Natural killer cell (primary cell): ENCODE data around the gene ST6GAL1. TPM values are rescaled to one million over a fixed set of nuclear protein-coding genes. Genes with fewer than 3 reads are reported as not detected.
A peak's percentile ranks its signal among the peaks of the same experiment; 100 is the strongest.

Experiments
- ATAC-seq, 3 donors: fragments of 150-1000 bp in 2 of 3; fragments of 200-7000 bp in 1 of 3; cut with Tn5 transposase; 1 replicate in 1 of 3; 2 replicates in 2 of 3; pipeline ENCODE4 v1.10.0; 2021; ENCODE audit warnings: mild to moderate bottlenecking in 2 of 3, moderate library complexity in 2 of 3
- DNase-seq, 2 donors: peaks; one replicate each; pipeline versions ENCODE4 v3.0.0 to v3.0.0-alpha.2; 2013 to 2021; ENCODE audit warnings: mixed read lengths in 1 of 2
- H3K27ac ChIP-seq: one replicate; pipeline ENCODE4 v1.5.1; 2013; ENCODE audit warnings: mild to moderate bottlenecking, low read length
- H3K27me3 ChIP-seq: one replicate; pipeline ENCODE4 v1.6.1; 2013; ENCODE audit warnings: low read length; ENCODE audit not compliant: control insufficient read depth, insufficient read depth
- H3K36me3 ChIP-seq: one replicate; pipeline ENCODE4 v1.6.1; 2013; ENCODE audit warnings: low read length; ENCODE audit not compliant: control insufficient read depth, insufficient read depth
- H3K4me1 ChIP-seq: one replicate; pipeline ENCODE4 v1.6.1; 2013; ENCODE audit warnings: low read length; ENCODE audit not compliant: control insufficient read depth, insufficient read depth
- H3K4me3 ChIP-seq: one replicate; pipeline ENCODE4 v1.5.1; 2013; ENCODE audit warnings: low read length
- H3K9me3 ChIP-seq: one replicate; pipeline ENCODE4 v1.6.1; 2013; ENCODE audit warnings: low read length; ENCODE audit not compliant: control insufficient read depth, insufficient read depth
- H3K27ac Mint-ChIP-seq, 2 donors: one replicate each; pipeline ENCODE4 v1.8.0; 2022; ENCODE audit warnings: mild to moderate bottlenecking in 2 of 2, mixed read lengths in 2 of 2, moderate library complexity in 1 of 2
- H3K27me3 Mint-ChIP-seq, 2 donors: one replicate each; pipeline ENCODE4 v1.8.0; 2022; ENCODE audit warnings: low read depth in 2 of 2, mixed read lengths in 2 of 2
- H3K36me3 Mint-ChIP-seq: one replicate; pipeline ENCODE4 v1.8.0; 2022; ENCODE audit warnings: mixed read lengths
- H3K4me1 Mint-ChIP-seq, 2 donors: one replicate each; pipeline ENCODE4 v1.8.0; 2022; ENCODE audit warnings: mixed read lengths in 2 of 2
- H3K4me3 Mint-ChIP-seq: one replicate; pipeline ENCODE4 v1.8.0; 2022; ENCODE audit warnings: mild to moderate bottlenecking, moderate library complexity, mixed read lengths
- H3K9me3 Mint-ChIP-seq, 2 donors: one replicate each; pipeline ENCODE4 v1.8.0; 2022; ENCODE audit warnings: mixed read lengths in 2 of 2
- WGBS: methylation state at CpG from one replicate; pipeline ENCODE4 v1.1.7; 2013; ENCODE audit warnings: missing lambda C conversion rate; ENCODE audit not compliant: insufficient coverage; 5-methylcytosine and 5-hydroxymethylcytosine counted together
- intact Hi-C: fragments of 100-400 bp; cut with micrococcal nuclease; formaldehyde crosslinking; loops from one replicate; pipeline ENCODE4 v1.14.2; 2022
- total RNA-seq, 4 donors: library from RNA; stranded (reverse); fragments of 120-200 nt in 1 of 4; gene quantifications; one replicate each; pipeline versions ENCODE4 v1.2.3 to v1.2.4, GENCODE V29; 2013 to 2022
- TF ChIP-seq, protein P1 (sequence below): fragments of 200-600 bp; IDR thresholded peaks from one replicate; pipeline ENCODE4 v1.8.0; 2022; ENCODE audit warnings: antibody characterized with exemption

ST6GAL1 gene
- total RNA-seq, 3 donors from 2014 or later (not counting 1 experiment from before 2014, with no cell fraction given): 121 to 182 (median 146) TPM

DNA sequence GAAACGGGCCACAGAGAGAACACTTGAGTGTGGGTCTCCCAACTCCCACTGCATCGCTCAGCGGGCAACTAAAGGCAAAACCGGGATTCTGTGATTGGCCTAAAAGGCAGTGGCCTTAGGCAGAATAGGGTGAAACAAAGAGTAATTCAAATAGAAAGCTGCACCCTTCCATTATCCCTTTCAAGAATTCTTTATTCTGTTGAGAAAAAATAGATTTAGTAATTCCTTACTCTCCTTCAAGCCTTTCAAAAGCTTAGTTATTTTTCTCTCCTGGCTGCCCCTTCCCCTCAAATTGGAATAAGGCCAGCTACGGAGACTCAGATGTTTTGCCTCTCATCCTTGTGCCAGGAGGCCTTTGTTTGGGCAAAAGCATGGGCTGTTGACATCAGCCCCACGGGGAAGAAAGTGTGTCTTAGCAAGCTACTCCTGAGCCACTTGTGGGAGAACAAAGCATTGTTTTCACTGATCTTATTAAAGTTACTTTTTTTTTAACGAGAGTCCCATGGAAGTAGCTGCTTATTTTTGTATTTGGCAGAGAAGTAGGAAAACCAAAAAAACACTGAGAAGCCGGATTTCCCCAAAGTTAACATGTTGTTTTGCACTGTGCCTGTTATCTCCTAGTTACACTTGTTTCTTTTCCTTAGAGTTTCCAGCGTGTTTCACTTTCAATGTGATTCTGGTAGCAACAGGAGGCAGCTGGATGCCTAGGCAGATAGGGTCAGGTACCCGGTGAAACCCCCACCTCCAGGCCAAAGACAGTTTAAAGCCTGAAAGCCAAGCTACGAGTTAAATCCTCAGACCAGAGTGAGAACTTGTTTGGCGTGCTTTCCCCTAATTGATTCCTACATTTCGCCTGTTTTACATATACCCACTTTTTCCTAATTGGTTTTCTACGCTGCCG lies 2.2 kb downstream of the ST6GAL1 start:
- Histone ChIP-seq H3K27ac (peak overlapping the region; percentile 92), H3K9me3 (no peaks in the 10 kb centered on the region), H3K27me3 (no peaks in the 10 kb centered on the region), H3K4me3 (peak overlapping the region; percentile 79), H3K4me1 (peaks cover 39% of the 10 kb centered on the region), H3K36me3 (peaks cover 30% of the 10 kb centered on the region)
- no peaks in the 10 kb centered on the region for H3K9me3 Mint-ChIP-seq
- no peak for ATAC-seq
- no peaks in the 10 kb centered on the region for H3K27me3 Mint-ChIP-seq
- DNase-seq: no peak
- H3K27ac Mint-ChIP-seq: peak overlapping the region; percentile 93 to 95
- H3K4me3 Mint-ChIP-seq: peak overlapping the region; percentile 96
- peaks cover 48 to 52% of the 10 kb centered on the region in 2 donors for H3K4me1 Mint-ChIP-seq
- 49% methylated on average over 14 of the region's 15 CpGs for WGBS
- H3K36me3 Mint-ChIP-seq: peaks cover 7% of the 10 kb centered on the region
- TF ChIP-seq, protein P1, sequence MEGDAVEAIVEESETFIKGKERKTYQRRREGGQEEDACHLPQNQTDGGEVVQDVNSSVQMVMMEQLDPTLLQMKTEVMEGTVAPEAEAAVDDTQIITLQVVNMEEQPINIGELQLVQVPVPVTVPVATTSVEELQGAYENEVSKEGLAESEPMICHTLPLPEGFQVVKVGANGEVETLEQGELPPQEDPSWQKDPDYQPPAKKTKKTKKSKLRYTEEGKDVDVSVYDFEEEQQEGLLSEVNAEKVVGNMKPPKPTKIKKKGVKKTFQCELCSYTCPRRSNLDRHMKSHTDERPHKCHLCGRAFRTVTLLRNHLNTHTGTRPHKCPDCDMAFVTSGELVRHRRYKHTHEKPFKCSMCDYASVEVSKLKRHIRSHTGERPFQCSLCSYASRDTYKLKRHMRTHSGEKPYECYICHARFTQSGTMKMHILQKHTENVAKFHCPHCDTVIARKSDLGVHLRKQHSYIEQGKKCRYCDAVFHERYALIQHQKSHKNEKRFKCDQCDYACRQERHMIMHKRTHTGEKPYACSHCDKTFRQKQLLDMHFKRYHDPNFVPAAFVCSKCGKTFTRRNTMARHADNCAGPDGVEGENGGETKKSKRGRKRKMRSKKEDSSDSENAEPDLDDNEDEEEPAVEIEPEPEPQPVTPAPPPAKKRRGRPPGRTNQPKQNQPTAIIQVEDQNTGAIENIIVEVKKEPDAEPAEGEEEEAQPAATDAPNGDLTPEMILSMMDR: no peak
- intact Hi-C loops: loop anchor here (1.0 to 10.0 kb wide), 2 partner anchors 24 to 48 kb away; no protein-coding TSS in a partner anchor

DNA sequence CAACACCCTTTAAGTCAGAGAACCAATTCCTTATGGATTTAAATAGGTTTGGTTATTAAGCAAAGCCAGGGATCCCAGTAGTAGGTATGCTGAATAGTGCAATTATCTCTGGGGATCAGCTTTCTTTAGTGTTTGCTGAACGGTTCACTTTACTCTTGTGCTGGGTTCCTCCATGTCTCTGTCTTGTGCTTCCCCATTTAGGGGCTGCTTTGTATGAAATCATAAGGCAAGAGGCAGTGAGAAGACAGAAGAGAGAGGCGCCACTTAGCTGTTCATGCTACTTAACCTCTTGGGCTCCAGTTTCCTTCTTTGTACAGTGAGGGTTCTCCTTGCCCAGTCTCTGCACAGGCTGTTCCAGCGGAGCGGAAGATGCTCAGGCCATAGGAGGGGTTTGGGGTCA lies 3.5 kb downstream of the ST6GAL1 start:
- WGBS: 78% methylated on average over 4 of the region's 4 CpGs
- H3K27ac ChIP-seq: no peak overlapping the region

DNA sequence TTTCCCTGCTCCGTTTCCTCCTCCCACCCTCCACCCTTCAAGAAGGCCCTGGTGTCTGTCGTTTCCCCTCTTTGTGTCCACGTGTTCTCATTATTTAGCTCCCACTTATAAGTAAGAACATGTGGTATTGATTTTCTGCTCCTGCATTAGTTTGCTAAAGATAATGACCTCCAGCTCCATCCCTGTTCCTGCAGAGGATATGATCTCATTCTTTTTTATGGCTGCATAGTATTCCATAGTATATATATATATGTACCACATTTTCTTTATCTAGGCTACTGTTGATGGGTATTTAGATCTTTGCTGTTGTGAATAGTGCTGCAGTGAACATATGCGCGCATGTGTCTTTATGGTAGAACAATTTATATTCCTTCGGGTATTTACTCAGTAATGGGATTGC lies 4.8 kb downstream of the ST6GAL1 start:
- Histone ChIP-seq H3K4me1 (peaks cover 35% of the 10 kb centered on the region), H3K36me3 (peaks cover 31% of the 10 kb centered on the region), H3K27me3 (no peaks in the 10 kb centered on the region), H3K9me3 (no peaks in the 10 kb centered on the region), H3K27ac (no peak overlapping the region), H3K4me3 (no peak overlapping the region)
- H3K27me3 Mint-ChIP-seq: no peaks in the 10 kb centered on the region
- no peak for ATAC-seq
- H3K27ac Mint-ChIP-seq: peak overlapping the region in 1 of 2 donors; percentile 70
- intact Hi-C loops: loop anchor here (10.0 kb wide), 1 partner anchor 50 kb away; no protein-coding TSS in a partner anchor
- H3K36me3 Mint-ChIP-seq: peaks cover 7% of the 10 kb centered on the region
- H3K4me1 Mint-ChIP-seq: peaks cover 61 to 63% of the 10 kb centered on the region in 2 donors
- no peak overlapping the region for H3K4me3 Mint-ChIP-seq
- WGBS: 97% methylated on average over 3 of the region's 6 CpGs
- no peaks in the 10 kb centered on the region for H3K9me3 Mint-ChIP-seq
- TF ChIP-seq, protein P1: no peak
- DNase-seq: no peak

More for the DNA sequence above, 3.5 kb downstream of the ST6GAL1 start:
- Histone ChIP-seq H3K4me1 (peaks cover 39% of the 10 kb centered on the region), H3K27me3 (no peaks in the 10 kb centered on the region), H3K36me3 (peaks cover 31% of the 10 kb centered on the region), H3K4me3 (no peak overlapping the region), H3K9me3 (no peaks in the 10 kb centered on the region)
- TF ChIP-seq, protein P1: no peak
- no peaks in the 10 kb centered on the region for H3K9me3 Mint-ChIP-seq
- DNase-seq (no peak), ATAC-seq (no peak)
- H3K27me3 Mint-ChIP-seq: no peaks in the 10 kb centered on the region
- peaks cover 7% of the 10 kb centered on the region for H3K36me3 Mint-ChIP-seq
- H3K4me1 Mint-ChIP-seq: peaks cover 58 to 60% of the 10 kb centered on the region in 2 donors
- intact Hi-C loops: loop anchor here (10.0 kb wide), 1 partner anchor 49 kb away; no protein-coding TSS in a partner anchor
- H3K4me3 Mint-ChIP-seq: peak overlapping the region; percentile 40
- H3K27ac Mint-ChIP-seq: no peak overlapping the region
